ENCODE data around the gene CYP11A1.

CYP11A1 gene

GRCh38 chr15:74378848-74379247, 11.4 kb upstream of the CYP11A1 start:
- Mint-ChIP-seq H3K27me3 (peaks cover 48% of the 10 kb centered on the region), H3K9me3 (no peaks in the 10 kb centered on the region), H3K36me3 (ENCODE audit: low read depth) (no peaks in the 10 kb centered on the region), H3K4me1 (ENCODE audit: low read depth) (peaks cover 21% of the 10 kb centered on the region), H3K4me3 (no peak overlapping the region), H3K27ac (no peak overlapping the region)
- intact Hi-C loops (cut with micrococcal nuclease), result no loop called here

DNA sequence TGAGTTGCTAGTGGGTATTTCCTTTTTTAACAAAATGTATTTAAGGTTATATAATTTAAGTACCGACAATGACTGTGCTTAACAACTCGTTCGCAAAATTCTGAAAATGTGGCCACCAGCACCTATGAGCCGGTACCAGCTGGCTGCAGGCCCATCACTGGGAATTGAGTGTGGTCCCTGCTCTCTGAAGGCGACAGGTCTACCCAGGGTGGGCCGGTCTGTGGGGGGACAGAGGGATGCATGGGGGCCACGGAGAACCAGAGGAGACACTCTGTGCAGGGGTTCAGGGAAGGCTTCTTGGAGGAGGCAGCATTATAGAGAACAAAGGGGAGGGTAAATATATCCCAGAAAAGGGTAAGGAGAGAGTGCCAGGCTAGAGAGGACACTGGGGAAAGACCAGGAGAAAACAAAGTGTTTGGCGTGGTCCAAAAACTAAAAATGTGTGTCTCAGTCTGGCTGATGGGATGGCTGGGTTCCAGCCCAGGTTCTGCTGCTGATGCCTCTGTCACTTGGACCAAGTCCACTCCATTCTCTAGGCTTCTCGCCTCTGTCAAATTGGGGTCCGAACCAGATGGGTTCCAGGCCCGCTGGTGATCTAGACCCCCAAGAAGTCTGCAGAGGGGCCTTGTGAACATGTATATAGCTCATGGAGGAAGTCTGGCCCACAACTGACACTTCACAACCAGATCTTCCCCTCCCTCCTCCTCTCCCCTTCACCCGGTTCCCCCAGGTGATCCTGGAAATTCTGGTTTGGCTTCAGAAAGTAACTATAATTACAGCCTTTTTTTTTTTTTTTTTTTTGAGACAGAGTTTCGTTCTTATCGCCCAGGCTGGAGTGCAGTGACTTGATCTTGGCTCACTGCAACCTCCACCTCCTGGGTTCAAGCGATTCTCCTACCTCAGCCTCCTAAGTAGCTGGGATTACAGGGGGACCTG, 10.7 kb upstream of the CYP11A1 start:
- Mint-ChIP-seq H3K27me3 (peaks cover 55% of the 10 kb centered on the region), H3K4me1 (ENCODE audit: low read depth) (peaks cover 22% of the 10 kb centered on the region), H3K9me3 (no peaks in the 10 kb centered on the region), H3K36me3 (ENCODE audit: low read depth) (no peaks in the 10 kb centered on the region), H3K4me3 (no peak overlapping the region), H3K27ac (no peak overlapping the region)
- intact Hi-C loops (cut with micrococcal nuclease), result no loop called here

DNA sequence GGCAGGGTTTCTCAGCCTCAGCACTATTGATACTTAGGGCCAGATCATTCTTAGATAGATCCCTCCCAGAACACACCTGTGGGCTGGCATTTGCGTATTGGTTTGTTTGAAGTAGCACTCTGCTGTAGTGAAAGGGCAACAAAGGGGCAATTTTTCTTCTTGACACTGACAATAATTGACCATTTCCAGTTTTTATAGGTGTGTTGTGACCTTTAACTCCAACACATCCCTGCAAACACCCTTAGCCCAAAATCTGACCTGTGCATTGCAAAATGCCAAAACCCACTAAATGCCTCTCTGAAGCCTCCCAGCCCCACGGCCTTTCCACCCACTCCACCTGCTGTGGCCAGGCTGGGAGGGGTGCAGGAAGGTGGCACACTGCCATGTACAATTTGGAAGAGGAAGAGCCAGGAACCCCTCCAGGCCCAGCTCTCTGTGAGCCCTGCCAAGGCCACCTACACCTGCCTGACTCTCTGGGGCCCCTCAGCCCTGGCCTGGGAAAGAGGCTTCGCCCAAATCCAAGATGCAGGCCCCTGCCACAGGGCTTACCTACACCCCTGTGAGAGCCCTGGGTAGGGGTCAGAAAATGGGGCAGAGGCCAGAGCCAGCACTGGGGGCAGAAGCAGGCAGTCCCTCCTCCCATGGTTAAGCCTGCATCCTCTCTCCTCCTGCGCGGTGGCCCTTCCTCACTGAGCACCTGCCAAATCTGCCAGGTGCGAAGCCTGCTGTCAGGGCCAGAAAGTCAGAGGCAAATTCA, 9.6 kb upstream of the CYP11A1 start:
- H3K36me3 Mint-ChIP-seq (ENCODE audit: low read depth), result no peaks in the 10 kb centered on the region
- intact Hi-C loops (cut with micrococcal nuclease), result no loop called here
- no peak overlapping the region for H3K27ac Mint-ChIP-seq
- peaks cover 60% of the 10 kb centered on the region for H3K27me3 Mint-ChIP-seq
- no peak overlapping the region for H3K4me3 Mint-ChIP-seq
- H3K4me1 Mint-ChIP-seq (ENCODE audit: low read depth), result peaks cover 22% of the 10 kb centered on the region
- H3K9me3 Mint-ChIP-seq, result no peaks in the 10 kb centered on the region

- H3K4me3 Mint-ChIP-seq, result no peak overlapping the region
- H3K27me3 Mint-ChIP-seq, result peaks cover 61% of the 10 kb centered on the region
- H3K27ac Mint-ChIP-seq, result no peak overlapping the region
- peaks cover 22% of the 10 kb centered on the region for H3K4me1 Mint-ChIP-seq (ENCODE audit: low read depth)
- no peaks in the 10 kb centered on the region for H3K9me3 Mint-ChIP-seq
- intact Hi-C loops (cut with micrococcal nuclease), result no loop called here
- no peaks in the 10 kb centered on the region for H3K36me3 Mint-ChIP-seq (ENCODE audit: low read depth)
Observed at GRCh38 chr15:74376226-74376625, 8.8 kb upstream of the CYP11A1 start.

GRCh38 chr15:74375303-74375693, 7.9 kb upstream of the CYP11A1 start:
- Mint-ChIP-seq H3K4me3 (no peak overlapping the region), H3K27ac (no peak overlapping the region), H3K9me3 (no peaks in the 10 kb centered on the region), H3K4me1 (ENCODE audit: low read depth) (peaks cover 22% of the 10 kb centered on the region), H3K27me3 (peaks cover 60% of the 10 kb centered on the region), H3K36me3 (ENCODE audit: low read depth) (no peaks in the 10 kb centered on the region)
- intact Hi-C loops (cut with micrococcal nuclease), result loop anchor here (2.0 kb wide), 3 partner anchors 64 to 394 kb away; no protein-coding TSS in a partner anchor

- Mint-ChIP-seq H3K4me1 (ENCODE audit: low read depth) (peaks cover 22% of the 10 kb centered on the region), H3K9me3 (no peaks in the 10 kb centered on the region)
Observed at GRCh38 chr15:74374648-74375302, 7.3 kb upstream of the CYP11A1 start.

GRCh38 chr15:74373731-74374647, 6.5 kb upstream of the CYP11A1 start:
- H3K4me1 Mint-ChIP-seq (ENCODE audit: low read depth), result peaks cover 20% of the 10 kb centered on the region
- peaks cover 61% of the 10 kb centered on the region for H3K27me3 Mint-ChIP-seq
- no peak overlapping the region for H3K27ac Mint-ChIP-seq
- H3K9me3 Mint-ChIP-seq, result no peaks in the 10 kb centered on the region
- peak overlapping the region; percentile 76 for H3K4me3 Mint-ChIP-seq
- H3K36me3 Mint-ChIP-seq (ENCODE audit: low read depth), result no peaks in the 10 kb centered on the region
- intact Hi-C loops (cut with micrococcal nuclease), result loop anchor here (2.0 to 5.0 kb wide), 4 partner anchors 65 to 395 kb away; no protein-coding TSS in a partner anchor

More at GRCh38 chr15:74374648-74375302, 7.3 kb upstream of the CYP11A1 start:
- Mint-ChIP-seq H3K27ac (no peak overlapping the region), H3K27me3 (peaks cover 60% of the 10 kb centered on the region), H3K4me3 (no peak overlapping the region), H3K36me3 (ENCODE audit: low read depth) (no peaks in the 10 kb centered on the region)
- intact Hi-C loops (cut with micrococcal nuclease), result loop anchor here (2.0 to 5.0 kb wide), 4 partner anchors 64 to 394 kb away; no protein-coding TSS in a partner anchor

- Mint-ChIP-seq H3K36me3 (ENCODE audit: low read depth) (no peaks in the 10 kb centered on the region), H3K4me1 (ENCODE audit: low read depth) (peaks cover 15% of the 10 kb centered on the region), H3K27me3 (peaks cover 63% of the 10 kb centered on the region), H3K4me3 (no peak overlapping the region), H3K9me3 (no peaks in the 10 kb centered on the region), H3K27ac (no peak overlapping the region)
- intact Hi-C loops (cut with micrococcal nuclease), result loop anchor here (5.0 kb wide), 1 partner anchor 259 kb away; no protein-coding TSS in a partner anchor
Observed at GRCh38 chr15:74373056-74373650, 5.7 kb upstream of the CYP11A1 start.

DNA sequence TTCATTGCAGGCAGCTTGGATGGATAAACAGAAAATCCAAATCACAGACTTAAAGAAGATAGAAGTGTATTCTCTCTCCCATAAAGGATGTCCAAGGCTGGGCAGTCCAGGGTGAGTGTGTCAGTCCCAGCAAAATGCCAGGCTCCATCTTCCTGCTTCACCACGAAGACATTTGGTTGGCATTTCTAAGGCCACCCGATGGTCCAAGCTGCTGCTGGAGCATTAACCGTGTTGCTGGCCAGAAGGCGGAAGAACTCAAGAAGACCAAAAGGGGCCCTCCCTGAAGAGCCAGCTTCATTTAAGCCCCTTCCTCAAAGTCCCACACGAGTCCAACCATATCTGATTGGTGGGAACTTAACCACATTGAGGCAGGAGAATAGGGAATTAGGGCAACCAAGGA, 3.0 kb upstream of the CYP11A1 start:
- intact Hi-C loops (cut with micrococcal nuclease), result loop anchor here (5.0 kb wide), 1 partner anchor 262 kb away; no protein-coding TSS in a partner anchor
- Mint-ChIP-seq H3K4me3 (no peak overlapping the region), H3K36me3 (ENCODE audit: low read depth) (no peaks in the 10 kb centered on the region), H3K27ac (no peak overlapping the region), H3K4me1 (ENCODE audit: low read depth) (peaks cover 20% of the 10 kb centered on the region), H3K27me3 (peaks cover 78% of the 10 kb centered on the region), H3K9me3 (no peaks in the 10 kb centered on the region)

GRCh38 chr15:74369756-74370155, 2.3 kb upstream of the CYP11A1 start:
- H3K36me3 Mint-ChIP-seq (ENCODE audit: low read depth), result no peaks in the 10 kb centered on the region
- H3K4me3 Mint-ChIP-seq, result no peak overlapping the region
- intact Hi-C loops (cut with micrococcal nuclease), result loop anchor here (5.0 kb wide), 1 partner anchor 263 kb away; no protein-coding TSS in a partner anchor
- H3K9me3 Mint-ChIP-seq, result no peaks in the 10 kb centered on the region
- peaks cover 81% of the 10 kb centered on the region for H3K27me3 Mint-ChIP-seq
- H3K4me1 Mint-ChIP-seq (ENCODE audit: low read depth), result peaks cover 18% of the 10 kb centered on the region
- no peak overlapping the region for H3K27ac Mint-ChIP-seq

DNA sequence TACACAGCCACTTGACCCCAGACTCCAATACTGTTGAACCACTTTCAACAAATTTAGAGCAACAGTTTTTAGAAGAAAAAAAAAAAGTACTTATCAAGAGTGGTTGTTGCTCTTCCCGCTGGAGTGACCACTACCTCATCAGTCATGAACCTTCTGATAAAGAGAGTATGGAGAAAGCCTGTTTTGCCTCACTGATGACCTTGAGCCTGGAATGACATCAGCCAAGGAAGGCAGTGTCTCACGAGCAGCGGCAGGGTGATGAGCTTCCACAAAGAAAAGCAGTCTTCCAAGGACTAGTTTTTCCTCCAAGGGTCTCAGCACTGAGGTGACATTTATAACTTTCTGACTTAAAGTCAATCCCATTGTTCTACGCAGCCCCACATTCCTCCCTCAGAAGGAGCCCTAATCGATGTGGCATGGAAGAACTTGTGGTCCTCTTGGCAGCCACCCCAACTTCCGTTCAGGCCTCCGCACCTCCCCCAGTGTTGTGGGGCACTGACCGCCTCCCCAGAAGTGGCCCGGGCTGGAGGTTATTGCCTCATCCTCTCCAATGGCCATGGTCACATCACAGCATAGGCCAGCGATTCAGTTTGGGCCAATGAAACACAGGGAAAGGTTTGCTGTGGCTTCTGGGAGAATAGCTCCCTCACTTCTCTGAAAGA, 1.8 kb upstream of the CYP11A1 start:
- H3K9me3 Mint-ChIP-seq, result no peaks in the 10 kb centered on the region
- no peak overlapping the region for H3K27ac Mint-ChIP-seq
- H3K4me3 Mint-ChIP-seq, result no peak overlapping the region
- H3K27me3 Mint-ChIP-seq, result peaks cover 80% of the 10 kb centered on the region
- intact Hi-C loops (cut with micrococcal nuclease), result no loop called here
- peaks cover 12% of the 10 kb centered on the region for H3K4me1 Mint-ChIP-seq (ENCODE audit: low read depth)
- no peaks in the 10 kb centered on the region for H3K36me3 Mint-ChIP-seq (ENCODE audit: low read depth)

DNA sequence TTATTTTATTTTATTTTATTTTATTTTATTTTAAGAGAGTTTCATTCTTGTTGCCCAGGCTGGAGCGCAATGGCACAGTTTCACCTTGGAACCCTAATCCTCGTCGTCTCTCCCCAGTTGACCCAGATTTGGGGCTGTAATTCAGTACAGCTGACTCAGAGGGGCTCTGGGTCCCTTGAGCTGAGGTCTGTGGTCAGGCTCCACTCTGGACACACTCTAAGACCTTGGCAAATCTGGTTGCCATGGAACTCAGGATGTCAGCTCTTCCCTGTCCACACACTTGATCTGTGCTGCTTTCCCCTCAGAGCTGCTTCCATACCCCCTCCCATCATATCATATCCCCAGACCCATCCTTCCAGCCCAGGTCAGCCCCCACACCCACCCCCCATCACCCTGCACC, 675 bp upstream of the CYP11A1 start:
- no peak overlapping the region for H3K27ac Mint-ChIP-seq
- no peaks in the 10 kb centered on the region for H3K36me3 Mint-ChIP-seq (ENCODE audit: low read depth)
- intact Hi-C loops (cut with micrococcal nuclease), result no loop called here
- H3K9me3 Mint-ChIP-seq, result no peaks in the 10 kb centered on the region
- H3K4me1 Mint-ChIP-seq (ENCODE audit: low read depth), result peaks cover 7% of the 10 kb centered on the region
- no peak overlapping the region for H3K4me3 Mint-ChIP-seq
- H3K27me3 Mint-ChIP-seq, result peaks cover 80% of the 10 kb centered on the region

Measured in dendritic cell treated with granulocyte-macrophage colony-stimulating factor and Interleukin-4, amounts not matched to agents 40 ng/mL and 50 ng/mL, for 4 days (primary cell).